ENCODE results near the gene RAB6B.

Gene RAB6B

GRCh38 chr3:133805384-133805701, 90.3 kb downstream of the RAB6B start:
- no peak for DNase-seq (ENCODE audit: low read depth)
- TF ChIP-seq CTCF (conservative IDR thresholded peaks at IDR 0.05; ENCODE audit: low read length) = no peak
- peak overlapping the region; percentile 95 for H3K4me3 ChIP-seq (ENCODE audit: low read length)

DNA sequence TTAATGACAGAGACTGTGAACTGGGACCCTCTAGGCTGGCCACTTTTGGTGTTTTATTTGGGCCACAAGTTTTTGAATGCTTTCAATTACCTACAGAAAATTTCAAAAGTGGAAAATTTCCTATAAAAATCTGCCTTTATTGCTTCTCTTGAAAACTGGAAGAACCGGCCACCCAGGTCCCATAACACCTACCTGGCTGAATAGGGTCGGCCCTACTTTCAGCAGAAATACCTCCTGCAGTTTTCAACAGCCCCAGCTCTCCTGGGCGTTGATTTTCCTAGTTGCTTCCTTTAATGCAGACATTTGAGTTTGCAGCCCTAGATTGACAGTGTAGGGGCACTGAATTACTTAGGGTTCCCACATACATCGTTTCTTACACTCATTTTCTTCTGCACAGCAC, 90.8 kb downstream of the RAB6B start:
- no peak for DNase-seq (ENCODE audit: low read depth)
- no peak for TF ChIP-seq CTCF (conservative IDR thresholded peaks at IDR 0.05; ENCODE audit: low read length)
- H3K4me3 ChIP-seq (ENCODE audit: low read length) = no peak overlapping the region

DNA sequence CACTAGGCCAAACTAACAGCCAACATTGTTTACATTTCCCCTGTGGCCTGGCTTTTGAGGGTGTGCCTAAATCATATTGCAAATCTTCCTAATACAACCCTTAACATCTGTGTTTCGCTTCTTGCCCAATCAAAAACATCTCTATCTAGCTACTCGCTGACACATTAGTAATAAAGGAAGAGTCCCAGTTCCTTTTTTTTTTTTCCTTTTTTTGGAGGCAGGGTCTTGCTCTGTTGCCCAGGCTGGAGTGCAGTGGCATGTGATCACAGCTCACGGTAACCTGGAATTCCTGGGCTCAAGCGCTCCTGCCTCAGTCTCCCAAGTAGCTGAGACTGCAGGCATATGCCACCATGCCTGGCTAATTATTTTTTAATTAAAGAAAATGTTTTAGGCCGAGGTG, 92.2 kb downstream of the RAB6B start:
- no peak for TF ChIP-seq CTCF (conservative IDR thresholded peaks at IDR 0.05; ENCODE audit: low read length)
- no peak for DNase-seq (ENCODE audit: low read depth)
- no peak overlapping the region for H3K4me3 ChIP-seq (ENCODE audit: low read length)

- no peak for TF ChIP-seq CTCF (conservative IDR thresholded peaks at IDR 0.05; ENCODE audit: low read length)
- DNase-seq (ENCODE audit: low read depth) = peak; percentile 9
- H3K4me3 ChIP-seq (ENCODE audit: low read length) = no peak overlapping the region
Measured at GRCh38 chr3:133799794-133800585, 95.7 kb downstream of the RAB6B start.

- TF ChIP-seq CTCF (conservative IDR thresholded peaks at IDR 0.05; ENCODE audit: low read length) = no peak
- no peak for DNase-seq (ENCODE audit: low read depth)
- no peak overlapping the region for H3K4me3 ChIP-seq (ENCODE audit: low read length)
Measured at GRCh38 chr3:133797396-133798105, 98.1 kb downstream of the RAB6B start.

- no peak for DNase-seq (ENCODE audit: low read depth)
- TF ChIP-seq CTCF (conservative IDR thresholded peaks at IDR 0.05; ENCODE audit: low read length) = no peak
Measured at GRCh38 chr3:133792171-133792763, 103.4 kb downstream of the RAB6B start.

GRCh38 chr3:133788024-133788423, 107.7 kb downstream of the RAB6B start:
- no peak overlapping the region for H3K4me3 ChIP-seq (ENCODE audit: low read length)
- DNase-seq (ENCODE audit: low read depth) = no peak
- no peak for TF ChIP-seq CTCF (conservative IDR thresholded peaks at IDR 0.05; ENCODE audit: low read length)

More at GRCh38 chr3:133792171-133792763, 103.4 kb downstream of the RAB6B start:
- no peak overlapping the region for H3K4me3 ChIP-seq (ENCODE audit: low read length)

All from AG10803 (cell line).